IMR-90 (cell line): Measurements from ENCODE around the gene COL9A3. TPM values are rescaled to one million over a fixed set of nuclear protein-coding genes. Genes with fewer than 3 reads are reported as not detected.

Source experiments
- ATAC-seq: fragments of 200-7000 bp; cut with Tn5 transposase; 2 replicates; pipeline ENCODE4 v1.9.1; 2020; ENCODE audit warnings: low read depth, mild to moderate bottlenecking, moderate library complexity
- BruUV-seq: library from RNA; stranded (reverse); fragments of 400-500 nt; replicated peaks from 2 replicates; lab custom pipeline; 2021; lab: Mats Ljungman, UMichigan
- CTCF ChIA-PET: fragments of 300-600 bp; formaldehyde crosslinking; extraction: SDS; loops from one replicate; lab custom pipeline; 2021; ENCODE audit warnings: antibody characterized with exemption; lab: Yijun Ruan, JAX
- POLR2A ChIA-PET: fragments of 300-600 bp; sonication (Branson Sonifier 250); formaldehyde crosslinking; loops from one replicate; lab custom pipeline; 2022; ENCODE audit warnings: antibody characterized with exemption; ENCODE audit not compliant: unreplicated experiment; lab: Charles Lee
- DNase-seq: peaks from one replicate; pipeline ENCODE4 v3.0.0; 2013
- H2AFZ ChIP-seq: replicated peaks from 2 replicates; pipeline ENCODE3; 2013; ENCODE audit warnings: low read length, mild to moderate bottlenecking; ENCODE audit not compliant: poor library complexity
- H2AK5ac ChIP-seq: 2 replicates; pipeline ENCODE4 v1.6.1; 2013; ENCODE audit warnings: low read depth, low read length, inconsistent platforms
- H2AK9ac ChIP-seq: replicated peaks from 2 replicates; pipeline ENCODE3; 2013; ENCODE audit warnings: mild to moderate bottlenecking, low read depth, low read length, moderate library complexity; ENCODE audit not compliant: poor library complexity
- H2BK120ac ChIP-seq: 2 replicates; pipeline ENCODE4 v1.6.1; 2013; ENCODE audit warnings: low read depth, low read length, inconsistent platforms
- H2BK15ac ChIP-seq: 3 replicates; pipeline ENCODE4 v1.6.1; 2013; ENCODE audit warnings: low read depth, low read length, inconsistent platforms
- H2BK20ac ChIP-seq: 2 replicates; pipeline ENCODE4 v1.6.1; 2013; ENCODE audit warnings: low read depth, mild to moderate bottlenecking, inconsistent platforms, low read length, moderate library complexity
- H2BK5ac ChIP-seq: 2 replicates; pipeline ENCODE4 v1.6.1; 2013; ENCODE audit warnings: mild to moderate bottlenecking, low read depth, low read length, inconsistent platforms; ENCODE audit not compliant: poor library complexity, severe bottlenecking
- H3K14ac ChIP-seq: replicated peaks from 2 replicates; pipeline ENCODE4 v1.6.1; 2013; ENCODE audit warnings: low read depth, low read length, inconsistent platforms
- H3K18ac ChIP-seq: 2 replicates; pipeline ENCODE4 v1.6.1; 2013; ENCODE audit warnings: low read depth, low read length, control low read depth
- H3K23ac ChIP-seq: 2 replicates; pipeline ENCODE4 v1.6.1; 2013; ENCODE audit warnings: low read depth, low read length, inconsistent platforms
- H3K27ac ChIP-seq: 2 replicates; pipeline ENCODE4 v1.5.1; 2013; ENCODE audit warnings: mild to moderate bottlenecking, control low read depth, low read length; ENCODE audit not compliant: insufficient read depth
- H3K27me3 ChIP-seq: 2 replicates; pipeline ENCODE4 v1.6.1; 2013; ENCODE audit warnings: low read length; ENCODE audit not compliant: control insufficient read depth, insufficient read depth
- H3K36me3 ChIP-seq: 2 replicates; pipeline ENCODE4 v1.6.1; 2013; ENCODE audit warnings: low read length, mixed read lengths; ENCODE audit not compliant: control insufficient read depth, insufficient read depth
- H3K4ac ChIP-seq: 2 replicates; pipeline ENCODE4 v1.6.1; 2013; ENCODE audit warnings: low read depth, low read length, inconsistent platforms
- H3K4me1 ChIP-seq: 2 replicates; pipeline ENCODE4 v1.6.1; 2013; ENCODE audit warnings: low read length, mixed read lengths; ENCODE audit not compliant: control insufficient read depth, insufficient read depth
- H3K4me2 ChIP-seq: 2 replicates; pipeline ENCODE4 v1.6.1; 2013; ENCODE audit warnings: low read depth, mild to moderate bottlenecking, control low read depth, low read length, moderate library complexity
- H3K4me3 ChIP-seq: 2 replicates; pipeline ENCODE4 v1.5.1; 2013; ENCODE audit warnings: low read depth, mild to moderate bottlenecking, control low read depth, low read length, moderate library complexity; ENCODE audit not compliant: insufficient read depth
- H3K56ac ChIP-seq: 2 replicates; pipeline ENCODE4 v1.6.1; 2013; ENCODE audit warnings: low read length, inconsistent platforms; ENCODE audit not compliant: insufficient read depth; ENCODE audit errors: extremely low read depth
- H3K79me1 ChIP-seq, 2 experiments: 2 replicates each; pipeline ENCODE4 v1.6.1; 2013; ENCODE audit warnings: low read length in 2 of 2, inconsistent platforms in 1 of 2, low read depth in 1 of 2
- H3K9ac ChIP-seq: 2 replicates; pipeline ENCODE4 v1.6.1; 2013; ENCODE audit warnings: low read depth, low read length, control low read depth
- H3K9me1 ChIP-seq: 2 replicates; pipeline ENCODE4 v1.6.1; 2013; ENCODE audit warnings: low read length, inconsistent platforms; ENCODE audit not compliant: insufficient read depth
- H3K9me3 ChIP-seq: 2 replicates; pipeline ENCODE4 v1.6.1; 2013; ENCODE audit warnings: low read length; ENCODE audit not compliant: control insufficient read depth, insufficient read depth
- H4K20me1 ChIP-seq: 2 replicates; pipeline ENCODE4 v1.6.1; 2013; ENCODE audit warnings: low read length, inconsistent platforms; ENCODE audit not compliant: insufficient read depth
- H4K5ac ChIP-seq: 2 replicates; pipeline ENCODE4 v1.6.1; 2013; ENCODE audit warnings: mild to moderate bottlenecking, low read depth, low read length, control low read depth
- H4K8ac ChIP-seq, 2 experiments: 2 replicates each; pipeline ENCODE4 v1.6.1; 2013; ENCODE audit warnings: low read depth in 2 of 2, low read length in 2 of 2, control low read depth in 1 of 2, inconsistent platforms in 1 of 2
- H4K91ac ChIP-seq: 2 replicates; pipeline ENCODE4 v1.6.1; 2013; ENCODE audit warnings: low read depth, low read length, inconsistent platforms; ENCODE audit not compliant: insufficient read depth
- BHLHE40 ChIP-seq: fragments of 150-350 bp; IDR thresholded peaks from 2 replicates; pipeline ENCODE4 v1.6.1; 2016; ENCODE audit warnings: mild to moderate bottlenecking, low read depth, low read length
- FOS ChIP-seq: fragments of 150-350 bp; IDR thresholded peaks from 2 replicates; pipeline ENCODE4 v1.6.1; 2016; ENCODE audit warnings: low read depth, low read length
- SMC3 ChIP-seq: fragments of 150-350 bp; IDR thresholded peaks from 2 replicates; pipeline ENCODE4 v1.6.1; 2016; ENCODE audit warnings: low read depth, mild to moderate bottlenecking, antibody characterized with exemption, low read length, moderate library complexity
- WGBS, 2 experiments: methylation state at CpG; one replicate each; pipeline versions ENCODE4 v1.1.5 to v1.1.7; 2013; ENCODE audit warnings: missing lambda C conversion rate in 2 of 2; ENCODE audit not compliant: insufficient read length in 1 of 2; ENCODE audit errors: extremely low coverage in 2 of 2; 5-methylcytosine and 5-hydroxymethylcytosine counted together
- dilution Hi-C: fragments of 300-500 bp; cut with HindIII; formaldehyde crosslinking; loops from one replicate; pipeline ENCODE4 v1.14.3; 2018; ENCODE audit warnings: low sequenced_read_pairs; ENCODE audit not compliant: unreplicated experiment
- in situ Hi-C: fragments of 300-500 bp; cut with MboI; formaldehyde crosslinking; loops from 3 replicates; pipeline ENCODE4 v1.14.3; 2019; ENCODE audit warnings: low sequenced_read_pairs, inconsistent platforms, mixed read lengths
- intact Hi-C: fragments of 100-400 bp; cut with micrococcal nuclease; formaldehyde crosslinking; loops from 2 replicates; pipeline ENCODE4 v1.10.0; 2022
- polyA plus RNA-seq, 3 experiments: library from polyadenylated mRNA; depleted of rRNA; stranded (reverse); fragments of >200 nt; gene quantifications; 2 replicates each; pipeline ENCODE4 v1.2.3, GENCODE V29; 2012; ENCODE audit warnings: low replicate concordance in 1 of 3
- total RNA-seq: library from RNA; depleted of rRNA; stranded (reverse); fragments of >200 nt; gene quantifications from 2 replicates; pipeline ENCODE4 v1.2.3, GENCODE V29; 2012

Gene COL9A3
- total and polyA plus RNA-seq, 2 of the 4 experiments (the other 2 are of a cell fraction) = 0.36 to 1.4 TPM

DNA sequence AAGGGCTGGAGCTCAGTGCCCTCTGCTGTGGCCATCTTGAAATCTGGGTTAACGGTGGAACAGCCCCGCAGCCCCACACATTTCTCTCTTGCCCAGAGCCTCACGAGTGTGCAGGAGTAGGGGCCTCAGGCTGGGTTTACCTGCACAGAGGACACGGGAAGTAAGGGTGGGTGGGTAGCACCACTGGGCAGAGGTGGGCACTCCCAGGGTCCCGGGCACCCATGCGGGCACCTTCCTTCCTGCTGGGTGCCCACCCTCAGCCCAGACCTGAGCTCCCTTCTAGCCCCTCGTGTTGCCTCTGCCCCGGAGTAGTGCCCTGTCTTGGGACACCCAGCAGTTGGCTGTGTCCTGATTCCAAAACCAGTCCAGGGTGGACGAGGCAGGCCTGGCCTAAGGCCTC, 11.2 kb downstream of the COL9A3 start:
- Histone ChIP-seq H3K36me3 (no peaks in the 10 kb centered on the region), H2BK15ac (no peak overlapping the region), H4K5ac (no peak overlapping the region), H3K9ac (no peak overlapping the region), H2BK20ac (no peak overlapping the region), H3K27ac (no peak overlapping the region), H2BK5ac (no peak overlapping the region), H3K9me1 (no peaks in the 10 kb centered on the region; the same call in 1 of the 2 replicates), H2BK120ac (no peak overlapping the region), H3K56ac (no peak overlapping the region), H2AFZ (peak overlapping the region; percentile 58), H4K91ac (no peak overlapping the region), H3K27me3 (no peaks in the 10 kb centered on the region), H3K23ac (no peak overlapping the region), H4K8ac (no peak overlapping the region), H3K18ac (no peak overlapping the region), H3K4me3 (no peak overlapping the region), H3K4ac (no peak overlapping the region), H3K9me3 (no peaks in the 10 kb centered on the region), H2AK9ac (no peak overlapping the region), H3K79me1 (no peaks in the 10 kb centered on the region), H2AK5ac (no peak overlapping the region), H4K20me1 (no peaks in the 10 kb centered on the region), H3K4me1 (peaks cover 3% of the 10 kb centered on the region; the same call in 1 of the 2 replicates), H3K14ac (no peak overlapping the region), H3K4me2 (no peak overlapping the region)
- no TSS peak for BruUV-seq
- ChIA-PET POLR2A (no interaction called here), CTCF (no interaction called here)
- TF ChIP-seq FOS (no peak), SMC3 (no peak), BHLHE40 (no peak)
- DNase-seq (no peak), ATAC-seq (no peak)
- in situ Hi-C loops (no loop called here), intact Hi-C loops (no loop called here), dilution Hi-C loops (no loop called here)
- WGBS, 2 experiments = 84% methylated on average over 3 of the region's 9 CpGs; no CpG with 5 or more reads in 1 of the 2 experiments
